Kidney (tissue), 14 donors: ENCODE data around the gene SETD3. TPM values are rescaled to one million over a fixed set of nuclear protein-coding genes. Genes with fewer than 3 reads are reported as not detected.

Experiments used
- DNase-seq, 5 donors: peaks; one replicate each; pipeline ENCODE4 v3.0.0-alpha.2; 2013 to 2020
- FAIRE-seq: peaks from 2 replicates; lab custom pipeline; 2012; peaks lifted over from hg19 to GRCh38; lab: Jason Lieb, UNC
- H3K27ac ChIP-seq, 2 donors: one replicate each; pipeline ENCODE4 v1.7.0; 2013; ENCODE audit warnings: low read depth in 2 of 2, low read length in 2 of 2, inconsistent platforms in 1 of 2
- H3K27me3 ChIP-seq: one replicate; pipeline ENCODE4 v1.7.1; 2013; ENCODE audit warnings: low read length, inconsistent platforms; ENCODE audit not compliant: control insufficient read depth, insufficient read depth
- H3K36me3 ChIP-seq, 3 donors: one replicate each; pipeline versions ENCODE4 v1.7.0 to v1.7.1; 2013; ENCODE audit warnings: low read length in 3 of 3, control low read depth in 1 of 3, inconsistent platforms in 1 of 3; ENCODE audit not compliant: insufficient read depth in 3 of 3, control insufficient read depth in 2 of 3
- H3K4me1 ChIP-seq, 3 donors: one replicate each; pipeline versions ENCODE4 v1.7.0 to v1.7.1; 2013; ENCODE audit warnings: low read length in 3 of 3, inconsistent platforms in 1 of 3, low read depth in 1 of 3; ENCODE audit not compliant: control insufficient read depth in 2 of 3, insufficient read depth in 2 of 3
- H3K4me3 ChIP-seq, 3 donors: one replicate each; pipeline versions ENCODE4 v1.7.0 to v1.8.1; 2013; ENCODE audit warnings: low read length in 3 of 3, control low read depth in 1 of 3, inconsistent platforms in 1 of 3
- H3K9ac ChIP-seq, 3 donors: one replicate each; pipeline versions ENCODE4 v1.7.0 to v1.7.1; 2013; ENCODE audit warnings: low read length in 3 of 3, control low read depth in 1 of 3, inconsistent platforms in 1 of 3
- H3K9me3 ChIP-seq, 3 donors: one replicate each; pipeline versions ENCODE4 v1.7.0 to v1.7.1; 2013; ENCODE audit warnings: low read length in 3 of 3, control low read depth in 1 of 3, inconsistent platforms in 1 of 3; ENCODE audit not compliant: control insufficient read depth in 2 of 3, insufficient read depth in 1 of 3
- CTCF ChIP-seq: IDR thresholded peaks from 3 replicates; pipeline ENCODE4 v1.5.1; 2012; ENCODE audit warnings: mild to moderate bottlenecking, moderate library complexity, borderline replicate concordance; ENCODE audit not compliant: insufficient read depth; ENCODE audit errors: extremely low read depth
- intact Hi-C: fragments of 100-400 bp; cut with DNase I; formaldehyde crosslinking; loops from one replicate; pipeline ENCODE4 v1.11.1; 2022
- polyA plus RNA-seq: library from polyadenylated mRNA; stranded (reverse); fragments of 350-450 nt; fragmentation: Illumina TruSeq; extraction: RNeasy Lipid Tissue Mini Kit (QIAGEN cat#74804); gene quantifications from one replicate; pipeline ENCODE4 v1.2.3, GENCODE V29; 2014; ENCODE audit warnings: low read depth, low replicate concordance; ENCODE audit not compliant: insufficient read depth
- total RNA-seq: library from RNA; stranded (reverse); fragmentation: NEBNext Ultra II Directional; extraction: Animal tissue kit (Norgen Biotek cat#: 25700); gene quantifications from one replicate; pipeline ENCODE4 v1.2.1, GENCODE V29; 2021
- donor health status: control.
- donor health status: control.
- donor health status: control.
- donor health status: control.
- donor health status: control.
- donor health status: DM: yes; HTN: yes; CAD: no.
- donor health status: Normal renal cell carcinoma (clear cell type).

Gene SETD3
- total and polyA plus RNA-seq, 2 donors from 2014 or later: 74.0 to 85.6 TPM

GRCh38 chr14:99522934-99523703 is 42.5 kb upstream of the SETD3 start:
- Histone ChIP-seq H3K27ac (no peak overlapping the region), H3K27me3 (no peaks in the 10 kb centered on the region), H3K9me3 (no peaks in the 10 kb centered on the region), H3K36me3 (no peaks in the 10 kb centered on the region), H3K9ac (no peak overlapping the region), H3K4me1 (peaks cover 0 to 10% (median 0%) of the 10 kb centered on the region in 3 donors), H3K4me3 (no peak overlapping the region)
- intact Hi-C loops: no loop called here
- FAIRE-seq: no peak
- no peak for TF ChIP-seq CTCF
- DNase-seq: peak; percentile 61 to 84 (median 75)

- DNase-seq (peak; percentile 37 to 74 (median 66)), FAIRE-seq (no peak)
- H3K9ac ChIP-seq: no peak overlapping the region
Measured at GRCh38 chr14:99522457-99522891, 41.8 kb upstream of the SETD3 start.

GRCh38 chr14:99522025-99522401 is 41.4 kb upstream of the SETD3 start:
- H3K4me1 ChIP-seq: peaks cover 0 to 10% (median 0%) of the 10 kb centered on the region in 3 donors
- H3K9ac ChIP-seq: no peak overlapping the region
- peak in 1 of 5 donors; percentile 51 for DNase-seq
- TF ChIP-seq CTCF: no peak
- H3K9me3 ChIP-seq: no peaks in the 10 kb centered on the region
- H3K36me3 ChIP-seq: no peaks in the 10 kb centered on the region
- no peak overlapping the region for H3K4me3 ChIP-seq
- intact Hi-C loops: no loop called here
- no peak overlapping the region for H3K27ac ChIP-seq
- H3K27me3 ChIP-seq: no peaks in the 10 kb centered on the region
- FAIRE-seq: no peak

More at GRCh38 chr14:99522457-99522891, 41.8 kb upstream of the SETD3 start:
- Histone ChIP-seq H3K27me3 (no peaks in the 10 kb centered on the region), H3K36me3 (no peaks in the 10 kb centered on the region), H3K27ac (no peak overlapping the region), H3K9me3 (no peaks in the 10 kb centered on the region), H3K4me3 (no peak overlapping the region), H3K4me1 (peaks cover 0 to 10% (median 0%) of the 10 kb centered on the region in 3 donors)
- intact Hi-C loops: no loop called here
- no peak for TF ChIP-seq CTCF
